ENCODE data around the gene TMEM245.
"Not testable (repeated sequence)": the region's sequence is repeated elsewhere in the genome, so short reads cannot be mapped to it uniquely, and the experiment has no call there.

TMEM245 gene

GRCh38 chr9:109053121-109053520, 66.6 kb downstream of the TMEM245 start:
- DNase-seq: not testable (repeated sequence)

GRCh38 chr9:109052416-109052815, 67.3 kb downstream of the TMEM245 start:
- DNase-seq: no peak

- DNase-seq: no peak
These were observed 68.0 kb downstream of the TMEM245 start for GRCh38 chr9:109051733-109052132.

GRCh38 chr9:109050444-109050843, 69.3 kb downstream of the TMEM245 start:
- no peak for DNase-seq

- no peak for DNase-seq
These were observed 70.9 kb downstream of the TMEM245 start for GRCh38 chr9:109048822-109049221.

- no peak for DNase-seq
These were observed 72.5 kb downstream of the TMEM245 start for GRCh38 chr9:109047259-109047658.

GRCh38 chr9:109046346-109046745, 73.4 kb downstream of the TMEM245 start:
- no peak for DNase-seq

GRCh38 chr9:109043578-109043977, 76.2 kb downstream of the TMEM245 start:
- DNase-seq: no peak

- no peak for DNase-seq
These were observed 79.2 kb downstream of the TMEM245 start for GRCh38 chr9:109040571-109040970.

GRCh38 chr9:109039539-109039938, 80.2 kb downstream of the TMEM245 start:
- no peak for DNase-seq

- DNase-seq: no peak
These were observed 81.6 kb downstream of the TMEM245 start for GRCh38 chr9:109037946-109038715.

GRCh38 chr9:109036744-109037680, 82.7 kb downstream of the TMEM245 start:
- no peak for DNase-seq

GRCh38 chr9:109035684-109036423, 83.9 kb downstream of the TMEM245 start:
- no peak for DNase-seq

GRCh38 chr9:109033941-109034700, 85.6 kb downstream of the TMEM245 start:
- DNase-seq: no peak

GRCh38 chr9:109031241-109031640, 88.5 kb downstream of the TMEM245 start:
- DNase-seq: no peak

- no peak for DNase-seq
These were observed 89.3 kb downstream of the TMEM245 start for GRCh38 chr9:109030426-109030825.

- DNase-seq: no peak
These were observed 91.3 kb downstream of the TMEM245 start for GRCh38 chr9:109028457-109028856.

GRCh38 chr9:109027176-109027575, 92.6 kb downstream of the TMEM245 start:
- no peak for DNase-seq

GRCh38 chr9:109026306-109026705, 93.4 kb downstream of the TMEM245 start:
- no peak for DNase-seq

- no peak for DNase-seq
These were observed 96.9 kb downstream of the TMEM245 start for GRCh38 chr9:109022873-109023272.

- no peak for DNase-seq
These were observed 98.9 kb downstream of the TMEM245 start for GRCh38 chr9:109020581-109021511.
